ENCODE measurements around the gene RGS7. TPM values are rescaled to one million over a fixed set of nuclear protein-coding genes. Genes with fewer than 3 reads are reported as not detected.

RGS7 gene
- total RNA-seq, 2 experiments from 2014 or later = not detected

DNA sequence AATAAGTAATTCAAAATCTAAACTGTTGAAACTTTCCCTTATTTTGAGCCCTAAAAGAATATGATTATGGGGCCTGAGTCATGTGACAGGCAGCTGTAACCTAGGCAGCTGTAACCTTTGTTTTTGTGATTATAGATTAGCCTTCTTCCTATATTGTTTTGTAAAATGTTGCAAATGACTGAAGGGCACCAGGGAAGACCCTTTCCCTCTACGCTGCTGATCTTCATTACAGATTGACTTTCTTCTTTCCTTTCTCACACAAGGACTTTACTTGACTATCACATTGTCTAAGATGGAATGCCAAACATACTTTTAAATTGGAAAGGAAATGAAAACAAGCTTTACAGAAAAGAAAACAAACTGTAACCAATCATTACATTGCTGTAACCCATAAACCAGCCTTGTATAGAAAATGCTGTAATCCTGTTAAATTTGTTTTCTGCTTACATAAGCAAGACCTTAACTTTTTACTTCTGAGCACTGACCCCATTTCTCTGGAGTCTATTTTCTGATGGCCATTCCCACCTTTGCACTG, 242.2 kb downstream of the RGS7 start:
- intact Hi-C loops (cut with micrococcal nuclease) = no loop called here
- ATAC-seq = no peak
- TF ChIP-seq, protein P1, sequence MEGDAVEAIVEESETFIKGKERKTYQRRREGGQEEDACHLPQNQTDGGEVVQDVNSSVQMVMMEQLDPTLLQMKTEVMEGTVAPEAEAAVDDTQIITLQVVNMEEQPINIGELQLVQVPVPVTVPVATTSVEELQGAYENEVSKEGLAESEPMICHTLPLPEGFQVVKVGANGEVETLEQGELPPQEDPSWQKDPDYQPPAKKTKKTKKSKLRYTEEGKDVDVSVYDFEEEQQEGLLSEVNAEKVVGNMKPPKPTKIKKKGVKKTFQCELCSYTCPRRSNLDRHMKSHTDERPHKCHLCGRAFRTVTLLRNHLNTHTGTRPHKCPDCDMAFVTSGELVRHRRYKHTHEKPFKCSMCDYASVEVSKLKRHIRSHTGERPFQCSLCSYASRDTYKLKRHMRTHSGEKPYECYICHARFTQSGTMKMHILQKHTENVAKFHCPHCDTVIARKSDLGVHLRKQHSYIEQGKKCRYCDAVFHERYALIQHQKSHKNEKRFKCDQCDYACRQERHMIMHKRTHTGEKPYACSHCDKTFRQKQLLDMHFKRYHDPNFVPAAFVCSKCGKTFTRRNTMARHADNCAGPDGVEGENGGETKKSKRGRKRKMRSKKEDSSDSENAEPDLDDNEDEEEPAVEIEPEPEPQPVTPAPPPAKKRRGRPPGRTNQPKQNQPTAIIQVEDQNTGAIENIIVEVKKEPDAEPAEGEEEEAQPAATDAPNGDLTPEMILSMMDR (IDR thresholded peaks at IDR 0.05) = no peak
- no peak for DNase-seq
- Mint-ChIP-seq H3K27me3 (no peaks in the 10 kb centered on the region), H3K36me3 (ENCODE audit: low read depth) (no peaks in the 10 kb centered on the region), H3K27ac (no peak overlapping the region), H3K4me3 (no peak overlapping the region), H3K4me1 (ENCODE audit: low read depth) (no peaks in the 10 kb centered on the region), H3K9me3 (peaks cover 1% of the 10 kb centered on the region)
- ChIA-PET CTCF (no interaction called here), POLR2A (no interaction called here)

DNA sequence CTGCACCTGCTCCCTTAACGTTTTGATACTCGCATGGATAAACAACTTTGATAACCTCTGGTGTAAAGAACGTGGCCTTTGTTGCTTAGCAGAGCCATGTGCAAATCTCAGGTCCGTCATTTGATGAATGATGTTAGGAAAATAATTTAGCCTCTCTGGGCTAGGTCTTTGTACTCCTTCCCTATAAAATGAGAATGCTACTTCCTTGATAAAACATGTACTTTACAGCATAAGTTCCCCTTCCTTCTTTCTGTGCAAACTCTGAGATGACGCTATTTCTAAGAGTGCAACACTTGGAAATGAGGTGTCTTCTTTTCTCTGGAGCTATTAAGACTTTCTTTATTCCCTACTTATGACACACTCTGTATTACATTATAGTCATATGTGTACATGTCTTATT, 243.4 kb downstream of the RGS7 start:
- no peak for DNase-seq
- POLR2A ChIA-PET = no interaction called here
- Mint-ChIP-seq H3K4me3 (no peak overlapping the region), H3K27me3 (no peaks in the 10 kb centered on the region), H3K27ac (no peak overlapping the region), H3K9me3 (peaks cover 1% of the 10 kb centered on the region), H3K36me3 (ENCODE audit: low read depth) (no peaks in the 10 kb centered on the region), H3K4me1 (ENCODE audit: low read depth) (no peaks in the 10 kb centered on the region)
- intact Hi-C loops (cut with micrococcal nuclease) = no loop called here
- CTCF ChIA-PET = no interaction called here
- TF ChIP-seq, protein P1 (IDR thresholded peaks at IDR 0.05) = no peak
- ATAC-seq = no peak

DNA sequence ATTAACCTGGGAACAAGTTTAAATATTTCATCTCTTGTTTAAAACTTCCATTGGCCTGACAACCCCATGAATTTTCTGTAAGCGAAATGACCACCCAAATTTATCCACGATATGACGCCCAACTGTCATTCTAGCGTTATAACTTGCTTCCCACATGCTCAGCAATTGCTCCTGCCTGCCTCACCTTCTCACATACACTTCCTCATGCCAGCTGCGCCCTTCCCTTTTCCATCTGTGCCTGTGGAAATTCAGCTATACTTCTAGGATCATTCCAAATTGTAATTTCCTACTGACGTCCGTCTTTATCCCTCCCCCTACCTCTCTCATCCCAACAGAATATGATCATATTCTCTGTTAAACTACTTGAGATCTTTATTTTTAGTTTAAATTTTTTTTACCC, 248.0 kb downstream of the RGS7 start:
- Mint-ChIP-seq H3K27me3 (no peaks in the 10 kb centered on the region), H3K9me3 (no peaks in the 10 kb centered on the region), H3K27ac (no peak overlapping the region), H3K4me3 (no peak overlapping the region), H3K36me3 (ENCODE audit: low read depth) (no peaks in the 10 kb centered on the region), H3K4me1 (ENCODE audit: low read depth) (no peaks in the 10 kb centered on the region)
- intact Hi-C loops (cut with micrococcal nuclease) = no loop called here
- TF ChIP-seq, protein P1 (IDR thresholded peaks at IDR 0.05) = no peak
- no peak for ATAC-seq
- ChIA-PET CTCF (no interaction called here), POLR2A (no interaction called here)
- no peak for DNase-seq

DNA sequence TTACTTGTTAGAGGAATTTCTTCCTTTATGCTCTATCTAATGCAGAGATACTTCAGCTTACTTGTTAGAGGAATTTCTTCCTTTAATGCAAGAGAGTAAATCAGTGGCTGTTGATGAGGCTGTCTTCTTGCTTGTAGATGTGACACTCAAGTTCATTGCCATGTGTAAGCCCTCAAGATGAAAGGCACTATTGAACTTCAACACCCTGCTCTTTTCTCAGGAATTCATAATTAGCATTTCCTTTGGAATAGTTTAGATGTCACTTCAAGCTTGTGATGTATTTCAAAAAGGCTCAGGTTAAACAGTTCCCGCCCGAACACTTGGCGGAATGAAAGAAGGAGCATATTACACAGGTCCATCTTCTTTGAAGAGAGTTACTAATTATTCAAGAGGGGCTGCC, 251.9 kb downstream of the RGS7 start:
- POLR2A ChIA-PET = no interaction called here
- no peaks in the 10 kb centered on the region for H3K9me3 Mint-ChIP-seq
- TF ChIP-seq, protein P1 (IDR thresholded peaks at IDR 0.05) = no peak
- no peaks in the 10 kb centered on the region for H3K27me3 Mint-ChIP-seq
- intact Hi-C loops (cut with micrococcal nuclease) = no loop called here
- H3K36me3 Mint-ChIP-seq (ENCODE audit: low read depth) = no peaks in the 10 kb centered on the region
- DNase-seq (no peak), ATAC-seq (no peak)
- no peak overlapping the region for H3K27ac Mint-ChIP-seq
- H3K4me1 Mint-ChIP-seq (ENCODE audit: low read depth) = no peaks in the 10 kb centered on the region
- H3K4me3 Mint-ChIP-seq = no peak overlapping the region
- CTCF ChIA-PET = no interaction called here

DNA sequence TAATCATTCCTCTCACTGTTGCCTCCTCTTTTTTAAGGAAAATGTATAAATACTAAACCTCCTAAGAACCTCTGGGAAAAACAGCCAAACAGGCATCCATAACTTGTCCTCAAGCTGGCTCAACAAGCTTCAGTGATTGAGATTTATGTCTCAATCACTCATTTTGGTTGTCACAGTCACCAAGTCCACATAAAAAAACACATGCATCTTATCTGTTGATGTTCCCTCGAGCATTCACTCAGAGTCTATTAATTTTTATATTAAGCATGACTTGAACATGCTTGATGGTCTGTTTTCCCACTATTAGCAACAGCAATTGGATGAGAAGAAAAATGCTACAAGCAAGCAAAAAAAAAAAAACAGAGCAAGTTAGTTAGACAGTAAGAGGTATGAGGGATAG, 254.3 kb downstream of the RGS7 start:
- intact Hi-C loops (cut with micrococcal nuclease) = no loop called here
- no peaks in the 10 kb centered on the region for H3K27me3 Mint-ChIP-seq
- DNase-seq (no peak), ATAC-seq (no peak)
- ChIA-PET POLR2A (no interaction called here), CTCF (no interaction called here)
- TF ChIP-seq, protein P1 (IDR thresholded peaks at IDR 0.05) = no peak
- no peak overlapping the region for H3K27ac Mint-ChIP-seq
- H3K9me3 Mint-ChIP-seq = no peaks in the 10 kb centered on the region
- no peak overlapping the region for H3K4me3 Mint-ChIP-seq
- no peaks in the 10 kb centered on the region for H3K4me1 Mint-ChIP-seq (ENCODE audit: low read depth)
- H3K36me3 Mint-ChIP-seq (ENCODE audit: low read depth) = no peaks in the 10 kb centered on the region
